Sigmoid colon (tissue), 7 donors: ENCODE data around the gene LRFN2. TPM values are rescaled to one million over a fixed set of nuclear protein-coding genes. Genes with fewer than 3 reads are reported as not detected.

Source experiments
- DNase-seq: peaks from one replicate; pipeline ENCODE4 v3.0.0-alpha.2; 2019
- H3K27ac ChIP-seq, 4 donors: fragments of 200-600 bp; sonication (generic); one replicate each; pipeline ENCODE4 v1.5.1; 2016 to 2019; ENCODE audit warnings: mild to moderate bottlenecking in 1 of 4
- H3K27me3 ChIP-seq, 3 donors: fragments of 200-600 bp; sonication (generic); one replicate each; pipeline ENCODE4 v1.5.1; 2019; ENCODE audit warnings: mild to moderate bottlenecking in 1 of 3
- H3K36me3 ChIP-seq, 4 donors: fragments of 200-600 bp; sonication (generic); one replicate each; pipeline ENCODE4 v1.5.1; 2016 to 2019
- H3K4me1 ChIP-seq, 4 donors: fragments of 200-600 bp; sonication (generic); one replicate each; pipeline ENCODE4 v1.5.1; 2017 to 2019
- H3K4me3 ChIP-seq, 4 donors: fragments of 200-600 bp; sonication (generic); one replicate each; pipeline ENCODE4 v1.5.1; 2017 to 2019; ENCODE audit warnings: mild to moderate bottlenecking in 2 of 4, moderate library complexity in 1 of 4
- H3K9me3 ChIP-seq, 4 donors: fragments of 200-600 bp in 3 of 4; sonication (generic) in 3 of 4; one replicate each; pipeline versions ENCODE4 v1.5.1 to v1.6.1; 2013 to 2019
- CTCF ChIP-seq, 4 experiments: fragments of 450-650 bp in 3 of 4; fragments of 200-600 bp in 1 of 4; IDR thresholded peaks; one replicate each; pipeline ENCODE4 v1.5.1; 2016 to 2019; ENCODE audit warnings: antibody characterized with exemption in 4 of 4, mild to moderate bottlenecking in 3 of 4, moderate library complexity in 2 of 4
- EP300 ChIP-seq, 4 donors: sonication (generic); formaldehyde crosslinking; IDR thresholded peaks; one replicate each; pipeline ENCODE4 v1.6.1; 2017; ENCODE audit warnings: antibody characterized with exemption in 4 of 4
- POLR2A ChIP-seq, 2 donors: fragments of 450-650 bp; IDR thresholded peaks; one replicate each; pipeline ENCODE4 v1.6.1; 2016; ENCODE audit warnings: antibody characterized with exemption in 2 of 2, mild to moderate bottlenecking in 2 of 2, moderate library complexity in 2 of 2
- POLR2AphosphoS5 ChIP-seq, 4 donors: sonication (generic); formaldehyde crosslinking; IDR thresholded peaks; one replicate each; pipeline ENCODE4 v1.6.1; 2017; ENCODE audit warnings: antibody characterized with exemption in 4 of 4
- WGBS, 2 donors: extraction: QIAGEN DNeasy Blood & Tissue Kit; methylation state at CpG; one replicate each; pipeline ENCODE4 v1.1.7; 2013; 5-methylcytosine and 5-hydroxymethylcytosine counted together
- intact Hi-C: fragments of 100-400 bp; cut with DNase I; formaldehyde crosslinking; loops from one replicate; pipeline ENCODE4 v1.15.1; 2023
- polyA plus RNA-seq, 3 donors: library from polyadenylated mRNA; stranded (reverse); fragments of 200-250 nt; gene quantifications; one replicate each; pipeline ENCODE4 v1.2.3, GENCODE V29; 2013
- total RNA-seq, 4 donors: library from RNA; depleted of rRNA; stranded (reverse); fragments of >200 nt; gene quantifications; one replicate each; pipeline ENCODE4 v1.1.0, GENCODE V29; 2016
- donor health status: healthy with polysubstance abuse.
- donor health status: Bipolar disorder and iron deficiency.
- donor health status: healthy.

Gene LRFN2
- total and polyA plus RNA-seq, 7 donors, result 0.10 to 0.60 (median 0.49) TPM; not detected in 4

DNA sequence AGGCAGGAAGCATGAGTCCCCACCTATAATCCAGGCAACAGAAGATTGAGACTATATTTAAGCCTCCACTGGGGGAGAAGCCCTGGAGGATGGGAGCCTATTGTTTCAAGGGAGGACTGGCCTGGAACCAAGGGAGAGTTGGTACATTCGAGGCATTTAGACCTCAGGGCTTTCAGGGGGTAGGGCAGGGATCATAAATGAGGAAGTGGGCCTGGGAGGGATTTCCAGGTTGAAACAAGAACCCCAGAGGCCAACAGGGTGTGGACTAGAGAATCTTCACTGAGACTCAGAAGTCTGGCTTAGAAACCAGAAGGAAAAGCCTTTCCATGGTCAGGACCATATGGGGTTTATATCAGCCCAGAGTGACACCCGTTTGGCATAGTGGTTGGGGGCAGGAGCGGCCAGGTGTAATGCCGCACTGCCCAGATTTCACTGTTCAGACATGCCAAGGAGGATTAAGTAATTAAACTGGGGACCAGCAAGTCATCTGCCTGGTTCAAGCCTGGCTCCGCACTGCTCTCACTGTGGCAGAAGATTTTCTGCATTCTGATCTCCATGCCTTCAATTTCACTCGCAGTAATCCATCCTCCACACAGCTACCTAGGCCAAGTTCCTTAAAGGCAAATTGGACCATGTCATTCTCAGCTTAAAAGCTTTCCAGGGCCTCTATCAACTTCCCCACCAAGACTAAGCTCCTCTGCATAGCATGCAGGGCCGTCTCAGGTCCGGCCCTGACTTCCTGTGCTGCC lies 17.8 kb downstream of the LRFN2 start:
- Histone ChIP-seq H3K4me1 (no peaks in the 10 kb centered on the region), H3K9me3 (no peaks in the 10 kb centered on the region), H3K27me3 (no peaks in the 10 kb centered on the region), H3K27ac (no peak overlapping the region), H3K4me3 (no peak overlapping the region), H3K36me3 (no peaks in the 10 kb centered on the region)
- intact Hi-C loops, result no loop called here
- TF ChIP-seq POLR2AphosphoS5 (IDR thresholded peaks at IDR 0.05) (no peak), EP300 (IDR thresholded peaks at IDR 0.05) (no peak), CTCF (IDR thresholded peaks at IDR 0.05) (no peak), POLR2A (IDR thresholded peaks at IDR 0.05) (no peak)
- 71 to 85% methylated on average over 8 of the region's 8 CpGs for WGBS, 2 donors
- peak; percentile 30 for DNase-seq

DNA sequence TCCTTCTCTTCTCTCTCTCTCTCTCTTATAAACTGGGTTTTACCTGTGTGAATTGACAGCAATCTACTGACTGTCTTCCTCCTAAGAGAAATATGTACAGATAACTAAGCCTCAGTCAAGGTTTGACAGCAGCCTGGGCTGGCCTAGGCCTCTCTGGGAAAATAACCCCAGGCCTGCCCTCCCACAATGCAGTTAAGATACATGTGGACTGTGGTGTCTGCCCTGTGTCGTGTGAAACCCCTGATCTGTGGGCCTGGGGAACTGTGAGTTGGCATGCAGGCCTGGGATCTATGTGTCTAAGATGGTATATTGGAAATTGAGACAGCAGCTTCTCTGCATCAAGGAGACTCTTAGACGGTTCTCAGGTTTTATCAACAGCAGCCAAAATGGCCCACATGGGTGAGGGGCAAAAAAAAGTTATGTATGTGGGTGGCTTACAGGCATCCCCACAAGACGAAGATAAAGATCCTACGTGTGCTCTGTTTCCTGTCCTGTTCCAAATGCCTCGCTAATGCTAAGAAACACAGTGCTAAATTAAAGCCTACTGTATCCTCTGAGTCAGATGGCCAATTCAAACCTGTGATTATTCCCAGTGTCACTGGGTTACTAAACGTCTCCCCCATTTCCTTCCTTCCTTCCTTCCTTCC lies 19.0 kb downstream of the LRFN2 start:
- Histone ChIP-seq H3K4me1 (no peaks in the 10 kb centered on the region), H3K27me3 (no peaks in the 10 kb centered on the region), H3K36me3 (no peaks in the 10 kb centered on the region), H3K27ac (no peak overlapping the region), H3K4me3 (no peak overlapping the region), H3K9me3 (no peaks in the 10 kb centered on the region)
- DNase-seq, result no peak
- intact Hi-C loops, result no loop called here
- 68 to 78% methylated on average over 6 of the region's 6 CpGs for WGBS, 2 donors
- TF ChIP-seq CTCF (IDR thresholded peaks at IDR 0.05), result no peak
- no peak for TF ChIP-seq POLR2A (IDR thresholded peaks at IDR 0.05)

DNA sequence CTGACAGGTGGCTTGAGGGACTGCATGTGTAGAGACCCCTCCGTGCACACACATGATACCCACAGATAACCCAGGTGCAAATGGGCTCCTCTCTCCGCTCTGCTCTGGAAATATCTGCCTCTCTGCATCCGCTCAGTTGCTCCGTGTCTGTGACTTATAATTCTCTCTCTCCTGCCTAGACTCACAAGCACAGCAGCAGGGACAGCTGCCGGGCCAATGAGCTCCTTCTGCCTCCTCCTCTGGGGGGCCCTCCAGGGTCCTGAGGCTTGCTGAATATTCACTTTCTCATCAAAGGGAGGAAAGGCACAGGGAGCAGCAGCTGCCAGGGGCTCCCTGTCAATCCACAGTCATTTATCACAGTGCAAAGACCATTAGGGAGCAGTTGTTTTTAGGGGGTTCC lies 24.1 kb downstream of the LRFN2 start:
- no peaks in the 10 kb centered on the region for H3K9me3 ChIP-seq
- H3K27ac ChIP-seq, result no peak overlapping the region
- no peak for DNase-seq
- 80 to 87% methylated on average over 5 of the region's 5 CpGs for WGBS, 2 donors
- H3K4me3 ChIP-seq, result no peak overlapping the region
- intact Hi-C loops, result no loop called here
- no peak for TF ChIP-seq POLR2AphosphoS5 (IDR thresholded peaks at IDR 0.05)
- TF ChIP-seq EP300 (IDR thresholded peaks at IDR 0.05), result no peak
- no peak for TF ChIP-seq POLR2A (IDR thresholded peaks at IDR 0.05)
- no peak for TF ChIP-seq CTCF (IDR thresholded peaks at IDR 0.05)
- no peaks in the 10 kb centered on the region for H3K27me3 ChIP-seq
- H3K36me3 ChIP-seq, result no peaks in the 10 kb centered on the region
- no peaks in the 10 kb centered on the region for H3K4me1 ChIP-seq

DNA sequence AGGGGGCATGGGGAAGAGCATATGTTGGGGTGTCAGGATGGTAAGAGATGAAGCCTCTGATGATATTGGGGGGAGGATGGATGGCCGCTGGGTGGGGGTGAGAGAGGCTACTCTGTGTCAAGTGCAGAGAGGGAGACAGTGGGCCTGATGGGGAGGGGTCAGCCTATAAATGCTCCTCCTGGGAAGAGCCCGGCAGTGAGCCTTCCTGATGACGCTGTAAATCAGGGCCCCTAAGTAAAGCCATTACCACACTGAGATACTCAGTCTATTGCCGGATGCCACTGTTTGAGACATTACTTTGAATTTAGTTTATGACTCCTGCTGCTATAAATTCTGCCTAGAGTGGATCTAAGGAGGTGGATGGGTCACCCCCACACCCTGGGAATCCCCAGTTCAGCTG lies 28.1 kb downstream of the LRFN2 start:
- H3K9me3 ChIP-seq, result no peaks in the 10 kb centered on the region
- no peak overlapping the region for H3K27ac ChIP-seq
- intact Hi-C loops, result no loop called here
- H3K4me1 ChIP-seq, result no peaks in the 10 kb centered on the region
- no peaks in the 10 kb centered on the region for H3K36me3 ChIP-seq
- TF ChIP-seq EP300 (IDR thresholded peaks at IDR 0.05) (no peak), POLR2A (IDR thresholded peaks at IDR 0.05) (no peak), CTCF (IDR thresholded peaks at IDR 0.05) (no peak), POLR2AphosphoS5 (IDR thresholded peaks at IDR 0.05) (no peak)
- H3K4me3 ChIP-seq, result no peak overlapping the region
- no peak for DNase-seq
- WGBS, 2 donors, result 67 to 74% methylated on average over 4 of the region's 4 CpGs
- no peaks in the 10 kb centered on the region for H3K27me3 ChIP-seq
